CD14-positive monocyte (primary cell): Measurements from ENCODE around the gene CAST. TPM values are rescaled to one million over a fixed set of nuclear protein-coding genes. Genes with fewer than 3 reads are reported as not detected.

Experiments used
- DNase-seq, 3 donors: peaks; one replicate each; pipeline ENCODE4 v3.0.0-alpha.2; 2011 to 2022
- H2AFZ ChIP-seq: 2 replicates; pipeline ENCODE4 v1.6.0; 2012; ENCODE audit warnings: mild to moderate bottlenecking, low read depth, low read length, inconsistent platforms; ENCODE audit not compliant: insufficient read depth, poor library complexity, severe bottlenecking
- H3K27ac ChIP-seq, 2 donors: 1 replicate in 1 of 2; 2 replicates in 1 of 2; pipeline ENCODE4 v1.5.1; 2012 to 2013; ENCODE audit warnings: low read length in 2 of 2, control low read depth in 1 of 2, inconsistent platforms in 1 of 2, low read depth in 1 of 2, mild to moderate bottlenecking in 1 of 2
- H3K27me3 ChIP-seq, 2 donors: one replicate each; pipeline versions ENCODE4 v1.6.0 to v1.6.1; 2011 to 2013; ENCODE audit warnings: low read length in 2 of 2; ENCODE audit not compliant: control insufficient read depth in 2 of 2, insufficient read depth in 2 of 2
- H3K36me3 ChIP-seq, 2 donors: replicated peaks in 1 of 2; 1 replicate in 1 of 2; 2 replicates in 1 of 2; pipeline versions ENCODE4 v1.5.1 to v1.6.1; 2012 to 2013; ENCODE audit warnings: low read length in 2 of 2, control low read depth in 1 of 2, inconsistent platforms in 1 of 2, mild to moderate bottlenecking in 1 of 2; ENCODE audit not compliant: insufficient read depth in 2 of 2, control insufficient read depth in 1 of 2
- H3K4me1 ChIP-seq, 2 donors: 1 replicate in 1 of 2; 2 replicates in 1 of 2; pipeline versions ENCODE4 v1.5.1 to v1.6.1; 2012 to 2013; ENCODE audit warnings: low read length in 2 of 2, control low read depth in 1 of 2, inconsistent platforms in 1 of 2, mild to moderate bottlenecking in 1 of 2, moderate library complexity in 1 of 2; ENCODE audit not compliant: insufficient read depth in 2 of 2, control insufficient read depth in 1 of 2
- H3K4me2 ChIP-seq: replicated peaks from 2 replicates; pipeline ENCODE3; 2012; ENCODE audit warnings: low read length, moderate library complexity, mild to moderate bottlenecking; ENCODE audit not compliant: poor library complexity, severe bottlenecking; ENCODE audit errors: extremely low read depth
- H3K4me3 ChIP-seq, 3 experiments: fragments of 200-600 bp in 1 of 3; sonication (generic) in 1 of 3; replicated peaks in 1 of 3; 1 replicate in 2 of 3; 2 replicates in 1 of 3; pipeline ENCODE4 v1.5.1; 2011 to 2013; ENCODE audit warnings: low read length in 3 of 3, mild to moderate bottlenecking in 3 of 3, control low read depth in 2 of 3, low read depth in 2 of 3, inconsistent platforms in 1 of 3, moderate library complexity in 1 of 3
- H3K79me2 ChIP-seq: 2 replicates; pipeline ENCODE4 v1.6.0; 2012; ENCODE audit warnings: mild to moderate bottlenecking, control low read depth, inconsistent platforms, low read length, moderate library complexity; ENCODE audit not compliant: insufficient read depth
- H3K9ac ChIP-seq: 2 replicates; pipeline ENCODE4 v1.6.0; 2017; ENCODE audit warnings: low read length, mild to moderate bottlenecking; ENCODE audit not compliant: insufficient read depth, poor library complexity, severe bottlenecking
- H3K9me3 ChIP-seq, 2 donors: replicated peaks in 1 of 2; 1 replicate in 1 of 2; 2 replicates in 1 of 2; pipeline versions ENCODE4 v1.5.1 to v1.6.1; 2012 to 2013; ENCODE audit warnings: low read length in 2 of 2, control low read depth in 1 of 2; ENCODE audit not compliant: control insufficient read depth in 1 of 2, insufficient read depth in 1 of 2
- H4K20me1 ChIP-seq: 2 replicates; pipeline ENCODE4 v1.6.0; 2012; ENCODE audit warnings: mild to moderate bottlenecking, low read length, control low read depth, moderate library complexity; ENCODE audit not compliant: insufficient read depth
- H3K27ac Mint-ChIP-seq, 7 donors: one replicate each; pipeline ENCODE4 v1.8.0; 2020; ENCODE audit warnings: mild to moderate bottlenecking in 7 of 7, mixed read lengths in 7 of 7, moderate library complexity in 6 of 7, inconsistent platforms in 2 of 7
- H3K27me3 Mint-ChIP-seq, 3 donors: one replicate each; pipeline ENCODE4 v1.8.0; 2021 to 2022; ENCODE audit warnings: low read depth in 3 of 3, mild to moderate bottlenecking in 3 of 3, mixed read lengths in 3 of 3, moderate library complexity in 3 of 3, inconsistent platforms in 1 of 3
- H3K36me3 Mint-ChIP-seq, 2 donors: one replicate each; pipeline ENCODE4 v1.8.0; 2020; ENCODE audit warnings: mixed read lengths in 2 of 2, inconsistent platforms in 1 of 2, mild to moderate bottlenecking in 1 of 2
- H3K4me1 Mint-ChIP-seq: one replicate; pipeline ENCODE4 v1.8.0; 2020; ENCODE audit warnings: mild to moderate bottlenecking, mixed read lengths
- H3K4me3 Mint-ChIP-seq, 2 donors: one replicate each; pipeline ENCODE4 v1.8.0; 2020; ENCODE audit warnings: mild to moderate bottlenecking in 2 of 2, mixed read lengths in 2 of 2, moderate library complexity in 1 of 2
- H3K9me3 Mint-ChIP-seq, 7 donors: one replicate each; pipeline ENCODE4 v1.8.0; 2020 to 2022; ENCODE audit warnings: mixed read lengths in 7 of 7, mild to moderate bottlenecking in 6 of 7, moderate library complexity in 6 of 7, inconsistent platforms in 2 of 7
- CTCF ChIP-seq: fragments of 200-600 bp; IDR thresholded peaks from one replicate; pipeline ENCODE4 v1.8.0; 2022; ENCODE audit warnings: antibody characterized with exemption, mild to moderate bottlenecking
- WGBS: methylation state at CpG from one replicate; pipeline ENCODE4 v1.1.5; 2013; ENCODE audit warnings: missing lambda C conversion rate; ENCODE audit not compliant: insufficient coverage; 5-methylcytosine and 5-hydroxymethylcytosine counted together
- intact Hi-C, 2 donors: fragments of 100-400 bp; cut with micrococcal nuclease; formaldehyde crosslinking; loops; one replicate each; pipeline versions ENCODE4 v1.15.0 to v1.15.1; 2023
- polyA plus RNA-seq, 3 donors: library from polyadenylated mRNA; depleted of rRNA in 1 of 3; unstranded in 2 of 3; stranded (reverse) in 1 of 3; fragments of 300-500 nt in 2 of 3; fragments of >200 nt in 1 of 3; fragmentation: Illumina TruSeq in 2 of 3; gene quantifications; 1 replicate in 2 of 3; 2 replicates in 1 of 3; pipeline ENCODE4 v1.2.3, GENCODE V29; 2012 to 2021

CAST gene
- polyA plus RNA-seq, 3 donors, result 49.6 to 125 (median 76.8) TPM

- no peak overlapping the region for H3K27ac ChIP-seq
- H2AFZ ChIP-seq, result no peak overlapping the region
- H3K36me3 Mint-ChIP-seq, result peaks cover 52 to 76% of the 10 kb centered on the region in 2 donors
- 100% methylated on average over 2 of the region's 4 CpGs for WGBS
- no peaks in the 10 kb centered on the region for H3K9me3 ChIP-seq
- no peaks in the 10 kb centered on the region for H3K27me3 Mint-ChIP-seq
- H3K4me1 Mint-ChIP-seq, result no peaks in the 10 kb centered on the region
- intact Hi-C loops, result no loop called here
- H3K36me3 ChIP-seq, result peaks cover 64 to 86% of the 10 kb centered on the region in 2 donors
- H3K9me3 Mint-ChIP-seq, result no peaks in the 10 kb centered on the region
- no peak overlapping the region for H3K4me3 ChIP-seq
- H4K20me1 ChIP-seq, result peaks cover 93% of the 10 kb centered on the region
- H3K9ac ChIP-seq, result no peak overlapping the region
- H3K79me2 ChIP-seq, result peaks cover 21% of the 10 kb centered on the region
- DNase-seq, result no peak
- no peak overlapping the region for H3K27ac Mint-ChIP-seq
- H3K4me1 ChIP-seq, result no peaks in the 10 kb centered on the region
- no peak for TF ChIP-seq CTCF
- no peak overlapping the region for H3K4me3 Mint-ChIP-seq
- H3K4me2 ChIP-seq, result no peak overlapping the region
- no peaks in the 10 kb centered on the region for H3K27me3 ChIP-seq
Observed at GRCh38 chr5:96726802-96727201, 64.6 kb downstream of the CAST start.

- H3K9ac ChIP-seq, result no peak overlapping the region
- peak overlapping the region in 1 of 2 donors; percentile 26 for H3K27ac ChIP-seq
- Mint-ChIP-seq H3K9me3 (no peaks in the 10 kb centered on the region), H3K4me1 (no peaks in the 10 kb centered on the region), H3K27me3 (no peaks in the 10 kb centered on the region), H3K36me3 (peaks cover 57 to 80% of the 10 kb centered on the region in 2 donors), H3K4me3 (no peak overlapping the region), H3K27ac (no peak overlapping the region)
- peaks cover 87% of the 10 kb centered on the region for H4K20me1 ChIP-seq
- peaks cover 62 to 86% of the 10 kb centered on the region in 2 donors for H3K36me3 ChIP-seq
- no peaks in the 10 kb centered on the region for H3K27me3 ChIP-seq
- intact Hi-C loops, result no loop called here
- H3K9me3 ChIP-seq, result no peaks in the 10 kb centered on the region
- H3K79me2 ChIP-seq, result peaks cover 19% of the 10 kb centered on the region
- no peak for DNase-seq
- H3K4me2 ChIP-seq, result no peak overlapping the region
- peak; percentile 15 for TF ChIP-seq CTCF
- no peak overlapping the region for H2AFZ ChIP-seq
- no peaks in the 10 kb centered on the region for H3K4me1 ChIP-seq
- no peak overlapping the region for H3K4me3 ChIP-seq
Observed at GRCh38 chr5:96729156-96729555, 67.0 kb downstream of the CAST start.
